VCaP (cell line): ENCODE results near the gene SH2B3.
"Not testable (repeated sequence)": the region's sequence is repeated elsewhere in the genome, so short reads cannot be mapped to it uniquely, and the experiment has no call there.

Experiments used
- H3K27ac ChIP-seq: fragments of 450-650 bp; 2 replicates; pipeline ENCODE4 v1.5.1; 2017
- TF ChIP-seq, protein P1 (sequence below): fragments of 450-650 bp; conservative IDR thresholded peaks from 2 replicates; pipeline ENCODE4 v1.5.1; 2017; ENCODE audit warnings: mild to moderate bottlenecking, moderate library complexity

Gene SH2B3

DNA sequence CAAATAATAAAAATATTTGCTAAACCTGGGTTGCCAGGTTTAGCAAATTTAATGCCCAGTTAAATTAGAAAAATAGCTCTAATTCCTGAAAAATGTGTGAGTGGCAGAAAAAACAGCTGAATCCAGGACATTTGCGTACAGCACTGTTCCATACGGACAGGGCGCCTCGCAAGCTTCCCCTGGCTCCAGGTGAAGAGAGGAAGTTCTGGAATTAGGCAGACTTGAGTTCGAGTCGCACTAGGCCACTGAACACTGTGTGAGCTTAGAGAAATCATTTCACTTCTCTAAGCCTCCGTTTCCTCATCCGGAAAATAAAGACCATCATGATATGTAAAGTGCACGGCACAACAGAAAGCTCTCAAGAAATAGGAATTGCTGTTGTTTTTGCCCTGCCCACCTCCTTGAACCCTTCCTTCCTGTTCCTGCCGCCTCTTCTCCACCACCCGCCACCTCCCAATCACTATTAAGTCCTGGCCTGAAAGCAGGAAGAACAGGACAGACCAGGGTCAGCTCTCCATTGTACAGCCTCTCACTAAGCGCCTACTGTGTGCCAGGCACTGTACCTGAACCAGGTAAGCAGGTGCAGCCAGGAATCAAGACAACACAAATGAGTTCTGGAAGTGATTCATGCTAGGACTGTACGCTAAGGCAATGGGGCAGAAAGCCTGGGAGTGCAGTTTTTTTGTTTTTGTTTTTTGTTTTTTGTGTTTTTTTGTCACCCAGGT is 36.1 kb upstream of the SH2B3 start:
- peak overlapping the region; percentile 81; the same call in 1 of the 2 replicates for H3K27ac ChIP-seq
- TF ChIP-seq, protein P1, sequence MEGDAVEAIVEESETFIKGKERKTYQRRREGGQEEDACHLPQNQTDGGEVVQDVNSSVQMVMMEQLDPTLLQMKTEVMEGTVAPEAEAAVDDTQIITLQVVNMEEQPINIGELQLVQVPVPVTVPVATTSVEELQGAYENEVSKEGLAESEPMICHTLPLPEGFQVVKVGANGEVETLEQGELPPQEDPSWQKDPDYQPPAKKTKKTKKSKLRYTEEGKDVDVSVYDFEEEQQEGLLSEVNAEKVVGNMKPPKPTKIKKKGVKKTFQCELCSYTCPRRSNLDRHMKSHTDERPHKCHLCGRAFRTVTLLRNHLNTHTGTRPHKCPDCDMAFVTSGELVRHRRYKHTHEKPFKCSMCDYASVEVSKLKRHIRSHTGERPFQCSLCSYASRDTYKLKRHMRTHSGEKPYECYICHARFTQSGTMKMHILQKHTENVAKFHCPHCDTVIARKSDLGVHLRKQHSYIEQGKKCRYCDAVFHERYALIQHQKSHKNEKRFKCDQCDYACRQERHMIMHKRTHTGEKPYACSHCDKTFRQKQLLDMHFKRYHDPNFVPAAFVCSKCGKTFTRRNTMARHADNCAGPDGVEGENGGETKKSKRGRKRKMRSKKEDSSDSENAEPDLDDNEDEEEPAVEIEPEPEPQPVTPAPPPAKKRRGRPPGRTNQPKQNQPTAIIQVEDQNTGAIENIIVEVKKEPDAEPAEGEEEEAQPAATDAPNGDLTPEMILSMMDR = no peak

DNA sequence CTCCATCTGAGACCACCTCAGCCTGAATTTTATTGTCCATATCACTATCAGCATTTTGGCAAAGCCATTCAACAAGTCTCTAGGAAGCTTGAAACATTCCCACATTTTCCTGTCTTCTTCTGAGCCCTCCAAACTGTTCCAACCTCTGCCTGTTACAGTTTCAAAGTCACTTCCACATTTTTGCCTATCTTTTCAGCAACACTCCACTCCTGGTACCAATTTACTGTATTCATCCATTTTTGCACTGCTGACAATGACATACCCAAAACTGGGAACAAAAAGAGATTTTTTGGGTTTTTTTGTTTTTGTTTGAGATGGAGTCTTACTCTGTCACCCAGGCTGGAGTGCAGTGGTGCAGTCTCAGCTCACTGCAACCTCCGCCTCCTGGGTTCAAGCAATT is 32.5 kb upstream of the SH2B3 start:
- not testable (repeated sequence) for H3K27ac ChIP-seq

DNA sequence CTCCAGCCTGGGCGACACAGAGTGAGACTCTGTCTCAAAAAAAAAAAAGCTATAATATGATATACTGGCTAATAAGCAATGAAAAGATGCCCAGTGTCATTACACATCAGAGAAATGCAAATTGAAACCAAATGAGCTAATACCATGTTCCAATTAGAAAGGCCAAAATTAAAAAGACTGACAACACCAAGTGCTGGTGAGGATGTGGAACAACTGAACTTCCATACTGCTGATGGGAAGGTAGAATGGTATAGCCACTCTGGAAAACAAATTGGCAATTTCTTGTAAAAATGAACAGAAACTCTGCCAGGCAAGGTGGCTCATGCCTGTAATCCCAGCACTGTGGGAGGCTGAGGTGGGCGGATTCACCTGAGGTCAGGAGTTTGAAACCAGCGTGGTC is 28.3 kb upstream of the SH2B3 start:
- TF ChIP-seq, protein P1 = no peak

DNA sequence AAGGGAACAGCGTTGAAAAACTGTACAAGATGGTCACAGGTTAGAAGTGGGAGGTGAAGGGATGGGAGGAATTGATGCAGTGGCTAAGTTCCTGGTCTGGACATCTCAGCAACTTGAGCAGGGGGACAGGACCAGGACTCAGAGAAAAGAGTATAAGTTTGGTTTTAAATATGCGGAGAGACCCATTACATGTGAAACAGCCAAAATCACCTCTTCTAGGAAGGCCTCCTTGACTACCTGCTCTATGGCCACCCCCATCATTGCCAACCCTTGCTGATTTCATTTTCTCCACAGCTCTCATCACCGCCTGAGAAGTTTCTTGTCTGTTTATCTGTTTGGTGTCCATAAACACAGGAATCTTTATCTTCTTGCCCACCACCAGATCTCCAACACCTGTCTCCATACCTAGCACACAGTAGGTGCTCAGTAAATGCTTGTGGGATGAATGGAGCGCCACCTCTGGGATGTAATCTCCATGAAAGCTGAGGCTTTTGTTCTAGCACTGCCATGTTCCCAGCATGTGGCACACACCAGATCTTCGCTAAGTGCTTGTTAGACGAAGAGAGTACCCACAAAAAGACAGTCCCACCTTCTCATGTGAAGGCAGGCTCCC is 25.7 kb upstream of the SH2B3 start:
- no peak overlapping the region for H3K27ac ChIP-seq
- TF ChIP-seq, protein P1 = no peak

More for the DNA sequence above, 28.3 kb upstream of the SH2B3 start:
- H3K27ac ChIP-seq = no peak overlapping the region

DNA sequence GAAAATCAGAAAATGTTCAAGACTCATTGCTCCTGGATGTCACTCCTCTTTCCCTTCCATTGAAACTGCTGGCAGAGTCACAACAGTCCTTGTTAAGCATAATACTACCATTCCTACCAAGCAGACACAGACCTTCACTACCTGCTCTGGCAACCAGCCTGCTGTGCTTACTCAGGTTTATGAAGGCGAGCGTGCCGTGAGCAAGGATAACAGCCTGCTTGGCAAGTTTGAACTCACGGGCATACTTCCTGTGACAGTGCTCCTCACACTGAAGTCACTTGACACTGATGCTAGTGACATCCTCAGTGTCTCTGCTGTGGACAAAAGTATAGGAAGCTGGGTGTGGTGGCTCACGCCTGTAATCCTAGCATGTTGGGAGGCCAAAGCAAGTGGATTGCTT is 21.1 kb upstream of the SH2B3 start:
- TF ChIP-seq, protein P1 = no peak
- H3K27ac ChIP-seq = peak overlapping the region; percentile 92

DNA sequence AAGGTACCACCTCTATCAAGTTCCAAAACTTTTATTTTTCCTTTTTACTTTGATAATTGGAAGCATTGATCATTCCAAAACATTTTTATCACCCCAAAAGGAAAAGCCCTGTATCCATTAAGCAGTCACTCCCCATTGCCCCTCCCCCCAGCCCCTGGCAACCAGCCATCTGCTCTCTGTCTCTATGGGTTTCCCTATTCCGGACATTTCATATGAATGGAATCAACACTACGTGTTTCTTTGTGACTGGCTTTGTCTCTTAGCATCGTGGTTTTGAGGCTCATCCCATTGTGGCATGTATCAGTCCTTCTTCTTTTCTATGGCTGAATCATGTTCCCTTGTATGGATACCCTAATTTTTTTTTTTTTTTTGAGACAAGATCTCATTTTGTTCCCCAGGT is 18.8 kb upstream of the SH2B3 start:
- H3K27ac ChIP-seq = no peak overlapping the region
- TF ChIP-seq, protein P1 = no peak

DNA sequence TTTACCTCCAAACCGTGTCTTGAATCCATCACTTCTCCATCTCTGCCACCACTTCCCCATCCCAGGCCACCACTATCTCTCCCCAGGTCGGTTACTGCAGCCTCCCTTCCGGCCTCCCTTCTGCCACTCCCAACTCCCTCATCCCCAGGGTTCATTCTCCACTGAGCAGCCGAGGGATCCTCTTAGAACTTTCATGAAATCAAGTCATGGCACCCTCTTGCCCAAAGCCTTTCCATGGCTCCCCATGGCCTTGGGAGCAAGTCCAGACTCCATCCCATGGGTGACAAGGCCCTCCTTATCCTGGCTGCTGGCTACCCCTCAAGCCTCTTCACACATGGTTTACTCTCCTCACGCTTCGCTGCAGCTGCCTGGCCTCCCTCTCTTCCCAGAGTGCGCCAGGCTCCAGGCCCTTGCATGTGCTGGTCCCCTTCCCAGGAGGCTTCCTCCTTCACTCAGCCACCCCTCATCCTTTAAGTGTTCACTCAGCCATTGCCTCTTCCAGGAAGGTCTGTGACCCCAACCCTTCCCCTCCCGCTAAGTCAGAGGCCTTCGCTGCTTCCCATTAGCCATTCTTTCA is 17.9 kb upstream of the SH2B3 start:
- TF ChIP-seq, protein P1 = no peak
- H3K27ac ChIP-seq = no peak overlapping the region

DNA sequence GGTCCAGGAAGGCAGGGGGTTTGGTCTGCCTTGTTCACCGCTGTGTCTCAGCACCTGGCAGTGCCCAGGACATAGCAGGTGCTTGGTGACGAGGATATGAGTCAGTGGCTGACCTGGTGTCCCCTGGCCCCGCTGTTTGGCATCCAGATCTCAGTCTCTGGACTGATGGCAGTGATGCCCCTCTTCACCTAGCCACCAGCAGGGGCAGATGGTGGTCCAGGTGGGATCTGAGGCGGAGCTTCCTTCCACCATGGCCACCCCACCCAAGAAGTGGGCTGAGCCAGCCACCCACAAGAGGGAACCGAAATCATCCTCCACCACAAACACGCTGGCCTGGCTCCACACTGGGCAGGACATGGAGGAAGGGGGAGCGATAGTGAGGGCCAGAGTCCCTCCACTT is 16.1 kb upstream of the SH2B3 start:
- TF ChIP-seq, protein P1 = no peak

More for the DNA sequence above, 16.1 kb upstream of the SH2B3 start:
- H3K27ac ChIP-seq = no peak overlapping the region
